Cardiac muscle cell (in vitro differentiated cells and primary cell): ENCODE measurements around the gene RAP1GAP2. TPM values are rescaled to one million over a fixed set of nuclear protein-coding genes. Genes with fewer than 3 reads are reported as not detected.

ENCODE experiments used
- DNase-seq, 2 donors: peaks; one replicate each; pipeline versions ENCODE4 v3.0.0 to v3.0.0-alpha.2; 2010 to 2017; ENCODE audit warnings: low read depth in 1 of 2, low spot score in 1 of 2
- H3K27ac ChIP-seq: fragments of 200-600 bp; sonication (generic); 2 replicates; pipeline ENCODE4 v1.5.1; 2016
- H3K27me3 ChIP-seq: fragments of 200-600 bp; sonication (generic); 2 replicates; pipeline ENCODE4 v1.6.0; 2016; ENCODE audit warnings: control low read depth
- H3K36me3 ChIP-seq: fragments of 200-600 bp; sonication (generic); 2 replicates; pipeline ENCODE4 v1.5.1; 2016; ENCODE audit warnings: control low read depth
- H3K4me1 ChIP-seq: fragments of 200-600 bp; sonication (generic); 2 replicates; pipeline ENCODE4 v1.8.1; 2017; ENCODE audit warnings: low read depth, mild to moderate bottlenecking, mixed run types
- H3K4me3 ChIP-seq: fragments of 200-600 bp; sonication (generic); 2 replicates; pipeline ENCODE4 v1.5.1; 2016; ENCODE audit warnings: mild to moderate bottlenecking
- H3K9me3 ChIP-seq: fragments of 200-600 bp; sonication (generic); 2 replicates; pipeline ENCODE4 v1.5.1; 2017; ENCODE audit warnings: low read depth, mild to moderate bottlenecking, control low read depth
- polyA plus RNA-seq: library from polyadenylated mRNA; unstranded; fragments of >200 nt; fragmentation: Nextera tagmentation; extraction: Ambion mirVana; gene quantifications from 2 replicates; pipeline ENCODE4 v1.2.1, GENCODE V29; 2016
- total RNA-seq: library from RNA; depleted of rRNA; stranded (reverse); fragments of >200 nt; gene quantifications from 2 replicates; pipeline ENCODE4 v1.2.3, GENCODE V29; 2016
- TF ChIP-seq, protein P1 (sequence below): IDR thresholded peaks from 2 replicates; pipeline ENCODE4 v1.5.1; 2012; ENCODE audit warnings: low read depth, mild to moderate bottlenecking, low read length

The RAP1GAP2 gene
- total and polyA plus RNA-seq, 2 experiments from 2014 or later = 1.2 to 2.9 TPM

DNA sequence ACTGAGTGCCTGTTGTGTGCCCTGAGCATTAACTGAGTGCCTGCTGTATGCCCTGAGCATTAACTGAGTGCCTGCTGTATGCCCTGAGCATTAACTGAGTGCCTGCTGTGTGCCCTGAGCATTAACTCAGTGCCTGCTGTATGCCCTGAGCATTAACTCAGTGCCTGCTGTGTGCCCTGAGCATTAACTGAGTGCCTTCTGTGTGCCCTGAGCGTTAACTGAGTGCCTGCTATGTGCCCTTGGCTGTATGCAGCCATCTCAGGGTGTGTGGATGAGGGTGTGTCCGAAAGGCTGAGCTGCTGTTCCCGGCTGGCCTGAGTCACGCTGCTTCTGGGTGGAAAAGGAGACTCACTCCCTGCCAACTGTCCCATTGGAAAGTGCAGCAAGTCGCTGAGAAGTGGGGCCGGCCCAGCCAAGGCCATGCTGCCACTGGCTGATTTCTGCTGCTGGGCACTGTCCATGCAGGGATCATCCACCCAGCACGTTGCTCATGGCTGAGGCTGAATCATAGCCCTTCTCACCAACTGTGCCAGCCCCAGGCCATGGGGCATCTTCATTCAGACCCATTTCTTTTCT lies 153.3 kb downstream of the RAP1GAP2 start:
- no peak overlapping the region for H3K27ac ChIP-seq
- peak in 1 of 2 donors; percentile 59 for DNase-seq
- H3K4me3 ChIP-seq = no peak overlapping the region

DNA sequence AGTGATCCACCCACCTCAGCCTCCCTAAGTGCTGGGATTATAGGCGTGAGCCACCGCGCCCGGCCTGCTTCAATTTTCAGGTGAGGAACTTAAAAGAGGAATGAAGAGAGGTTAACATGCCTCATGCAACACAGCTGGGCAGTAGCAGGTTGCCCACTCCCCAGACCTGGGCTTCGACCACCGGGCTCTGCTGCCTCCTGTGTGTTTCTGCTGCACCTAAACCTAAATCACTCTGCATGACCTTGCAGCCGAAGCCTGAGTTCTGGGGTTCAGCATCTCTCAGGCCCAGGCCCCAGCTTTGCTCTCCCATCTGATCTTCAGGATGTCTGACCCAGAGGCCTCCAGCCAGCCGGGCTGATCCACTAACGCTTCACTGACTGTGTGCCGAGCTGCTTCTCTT lies 154.6 kb downstream of the RAP1GAP2 start:
- no peak for DNase-seq
- peaks cover 7% of the 10 kb centered on the region for H3K4me1 ChIP-seq
- TF ChIP-seq, protein P1, sequence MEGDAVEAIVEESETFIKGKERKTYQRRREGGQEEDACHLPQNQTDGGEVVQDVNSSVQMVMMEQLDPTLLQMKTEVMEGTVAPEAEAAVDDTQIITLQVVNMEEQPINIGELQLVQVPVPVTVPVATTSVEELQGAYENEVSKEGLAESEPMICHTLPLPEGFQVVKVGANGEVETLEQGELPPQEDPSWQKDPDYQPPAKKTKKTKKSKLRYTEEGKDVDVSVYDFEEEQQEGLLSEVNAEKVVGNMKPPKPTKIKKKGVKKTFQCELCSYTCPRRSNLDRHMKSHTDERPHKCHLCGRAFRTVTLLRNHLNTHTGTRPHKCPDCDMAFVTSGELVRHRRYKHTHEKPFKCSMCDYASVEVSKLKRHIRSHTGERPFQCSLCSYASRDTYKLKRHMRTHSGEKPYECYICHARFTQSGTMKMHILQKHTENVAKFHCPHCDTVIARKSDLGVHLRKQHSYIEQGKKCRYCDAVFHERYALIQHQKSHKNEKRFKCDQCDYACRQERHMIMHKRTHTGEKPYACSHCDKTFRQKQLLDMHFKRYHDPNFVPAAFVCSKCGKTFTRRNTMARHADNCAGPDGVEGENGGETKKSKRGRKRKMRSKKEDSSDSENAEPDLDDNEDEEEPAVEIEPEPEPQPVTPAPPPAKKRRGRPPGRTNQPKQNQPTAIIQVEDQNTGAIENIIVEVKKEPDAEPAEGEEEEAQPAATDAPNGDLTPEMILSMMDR = no peak
- no peaks in the 10 kb centered on the region for H3K36me3 ChIP-seq
- H3K4me3 ChIP-seq = no peak overlapping the region
- no peak overlapping the region for H3K27ac ChIP-seq
- no peaks in the 10 kb centered on the region for H3K9me3 ChIP-seq
- H3K27me3 ChIP-seq = no peaks in the 10 kb centered on the region

More for the DNA sequence above, 153.3 kb downstream of the RAP1GAP2 start:
- Histone ChIP-seq H3K9me3 (no peaks in the 10 kb centered on the region), H3K36me3 (no peaks in the 10 kb centered on the region), H3K27me3 (no peaks in the 10 kb centered on the region), H3K4me1 (peaks cover 7% of the 10 kb centered on the region)
- TF ChIP-seq, protein P1 = no peak

DNA sequence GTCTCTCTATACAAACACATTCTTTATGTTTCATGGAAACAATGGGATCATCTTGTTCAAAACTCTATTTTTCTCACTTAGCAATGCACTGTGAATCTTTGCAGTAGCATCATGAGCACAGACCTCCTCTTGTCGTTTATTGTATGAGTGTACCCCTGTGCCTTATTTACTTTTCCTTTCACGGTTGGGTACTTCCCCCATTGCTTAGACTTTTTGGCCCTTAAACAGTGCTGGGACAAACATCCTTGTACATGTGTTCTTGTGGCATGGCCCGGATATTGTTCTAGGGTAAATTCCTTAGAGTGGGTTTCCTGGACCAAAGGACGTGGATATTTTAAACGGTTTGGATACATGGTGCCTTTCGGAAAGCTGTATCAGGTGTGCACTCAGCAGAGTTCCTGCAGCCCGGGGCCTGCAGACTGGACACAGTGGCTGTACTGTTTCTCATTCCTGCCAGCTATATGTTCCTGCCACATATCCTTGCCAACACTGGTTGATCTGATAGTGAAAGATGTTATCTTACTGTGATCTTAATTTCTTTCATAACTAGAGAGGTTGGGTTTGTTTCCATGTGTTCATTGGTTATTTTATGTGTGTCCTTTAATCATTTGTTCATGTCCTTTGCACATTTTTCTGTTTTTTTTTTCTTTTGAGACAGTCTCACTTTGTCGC lies 156.1 kb downstream of the RAP1GAP2 start:
- Histone ChIP-seq H3K4me3 (no peak overlapping the region), H3K27ac (no peak overlapping the region), H3K36me3 (no peaks in the 10 kb centered on the region), H3K9me3 (no peaks in the 10 kb centered on the region), H3K27me3 (no peaks in the 10 kb centered on the region), H3K4me1 (no peaks in the 10 kb centered on the region)
- DNase-seq = no peak
- TF ChIP-seq, protein P1 = no peak

DNA sequence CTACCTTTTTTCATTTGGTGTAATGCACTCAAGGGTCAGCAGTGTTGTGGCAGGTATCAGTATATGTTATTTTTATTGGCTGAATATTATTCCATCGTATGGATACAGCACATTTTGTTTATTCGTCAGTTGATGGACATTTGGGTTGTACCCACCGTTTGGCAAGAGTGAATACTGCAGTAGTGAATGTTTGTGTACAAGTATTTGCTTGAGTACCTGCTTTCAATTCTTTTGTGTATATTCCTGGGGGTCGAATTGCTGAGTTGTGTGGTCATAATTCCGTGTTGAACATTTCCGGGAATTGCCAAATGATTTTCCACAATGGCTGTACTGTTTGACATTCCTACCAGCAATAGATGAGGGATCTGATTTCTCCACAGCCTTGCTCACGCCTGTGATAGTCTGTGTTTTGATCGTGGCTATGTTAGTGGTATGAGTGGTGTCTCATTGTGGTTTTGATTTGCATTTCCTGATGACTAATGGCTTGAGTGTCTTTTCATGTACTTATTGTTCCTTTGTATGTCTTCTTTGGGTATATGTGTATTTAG lies 158.7 kb downstream of the RAP1GAP2 start:
- no peak overlapping the region for H3K27ac ChIP-seq
- peak in 1 of 2 donors; percentile 97 for DNase-seq
- H3K36me3 ChIP-seq = no peaks in the 10 kb centered on the region
- TF ChIP-seq, protein P1 = no peak
- no peaks in the 10 kb centered on the region for H3K4me1 ChIP-seq
- no peaks in the 10 kb centered on the region for H3K27me3 ChIP-seq
- H3K9me3 ChIP-seq = no peaks in the 10 kb centered on the region
- no peak overlapping the region for H3K4me3 ChIP-seq

DNA sequence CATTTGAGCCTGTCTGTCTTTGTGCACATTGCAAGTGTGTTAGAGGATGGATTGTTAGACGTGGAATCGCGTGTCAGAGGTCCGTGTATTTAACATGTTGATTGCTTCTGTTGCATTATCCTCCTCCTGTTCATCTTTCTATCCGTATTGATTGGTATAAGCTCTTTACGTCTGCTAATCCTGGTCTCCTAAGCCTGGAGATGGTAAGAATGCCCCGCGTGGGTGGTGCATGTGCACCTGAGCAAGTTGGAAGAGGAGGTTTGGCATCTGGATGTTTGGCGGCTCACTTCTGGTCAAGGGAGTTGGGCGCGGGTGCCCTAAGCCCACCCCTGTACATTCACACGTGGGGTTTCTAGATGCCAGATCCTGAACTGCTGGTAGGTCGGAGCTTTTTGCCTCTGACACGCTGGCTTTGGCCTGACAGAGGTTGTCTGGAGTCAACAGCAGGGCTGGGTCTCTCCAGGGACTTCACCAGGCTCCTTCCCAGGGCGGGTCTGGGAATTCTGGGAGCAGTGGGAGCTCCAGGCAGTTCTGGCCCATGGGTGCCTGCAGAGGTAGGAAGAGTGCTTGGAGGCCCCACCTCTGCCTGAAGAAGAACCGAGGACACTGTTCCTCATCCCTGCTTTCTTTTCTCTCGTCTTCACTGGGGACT lies 159.8 kb downstream of the RAP1GAP2 start:
- no peaks in the 10 kb centered on the region for H3K4me1 ChIP-seq
- TF ChIP-seq, protein P1 = no peak
- no peak for DNase-seq
- H3K27me3 ChIP-seq = no peaks in the 10 kb centered on the region
- no peak overlapping the region for H3K27ac ChIP-seq
- H3K36me3 ChIP-seq = no peaks in the 10 kb centered on the region
- H3K9me3 ChIP-seq = no peaks in the 10 kb centered on the region
- no peak overlapping the region for H3K4me3 ChIP-seq
